ENCODE data around the gene SPSB3.

Gene SPSB3

GRCh38 chr16:1782408-1783264 lies at the start of gene SPSB3, which contains the start of gene NUBP2:
TSS of gene SPSB3 (minus strand) at chr16:1782571. CDS start at chr16:1781483, 1,088 bp downstream.
TSS of gene NUBP2 (plus strand) at chr16:1782960. CDS start at chr16:1783021, 61 bp downstream.
- peak; percentile 100 for DNase-seq

- no peak for DNase-seq
Measured at GRCh38 chr16:1831186-1832075, 49.1 kb upstream of the SPSB3 start.

GRCh38 chr16:1830213-1830612 lies 47.8 kb upstream of the SPSB3 start:
- no peak for DNase-seq

GRCh38 chr16:1828645-1829410 lies 46.5 kb upstream of the SPSB3 start:
- DNase-seq, result no peak

GRCh38 chr16:1826691-1827573 lies 44.6 kb upstream of the SPSB3 start, which contains the start of the genes FAHD1 and HAGH:
TSS of gene FAHD1 (plus strand) at chr16:1827206. CDS start at chr16:1827239, 33 bp downstream.
TSS of gene HAGH (minus strand) at chr16:1826825. CDS start at chr16:1826787, 38 bp downstream.
- peak; percentile 90 for DNase-seq

- peak; percentile 67 for DNase-seq
Measured at GRCh38 chr16:1825864-1826690, 43.7 kb upstream of the SPSB3 start.

- DNase-seq, result no peak
Measured at GRCh38 chr16:1825381-1825863, 43.1 kb upstream of the SPSB3 start.

GRCh38 chr16:1823821-1824220 lies 41.5 kb upstream of the SPSB3 start:
- peak; percentile 6 for DNase-seq

GRCh38 chr16:1822801-1823200 lies 40.4 kb upstream of the SPSB3 start:
- DNase-seq, result no peak

- no peak for DNase-seq
Measured at GRCh38 chr16:1821861-1822611, 39.7 kb upstream of the SPSB3 start.

GRCh38 chr16:1820946-1821290 lies 38.5 kb upstream of the SPSB3 start:
- DNase-seq, result no peak

- DNase-seq, result no peak
Measured at GRCh38 chr16:1820096-1820945, 38.0 kb upstream of the SPSB3 start.

GRCh38 chr16:1819611-1820010 lies 37.2 kb upstream of the SPSB3 start:
- DNase-seq, result no peak

- no peak for DNase-seq
Measured at GRCh38 chr16:1818873-1819525, 36.6 kb upstream of the SPSB3 start.

- DNase-seq, result no peak
Measured at GRCh38 chr16:1818204-1818872, 36.0 kb upstream of the SPSB3 start.

GRCh38 chr16:1817716-1818115 lies 35.3 kb upstream of the SPSB3 start:
- no peak for DNase-seq

- no peak for DNase-seq
Measured at GRCh38 chr16:1817276-1817589, 34.9 kb upstream of the SPSB3 start.
